GM18511 (cell line): ENCODE results near the gene RRBP1.

Source experiments
- ATAC-seq: cut with Tn5 transposase; IDR thresholded peaks from one replicate; pipeline ENCODE4 v1.9.1; 2021; ENCODE audit warnings: mild to moderate bottlenecking, moderate library complexity; ENCODE audit not compliant: unreplicated experiment

The RRBP1 gene

GRCh38 chr20:17651129-17651759, 30.8 kb downstream of the RRBP1 start:
- ATAC-seq: no peak

- ATAC-seq: no peak
These were observed 31.5 kb downstream of the RRBP1 start for GRCh38 chr20:17650301-17651128.

DNA sequence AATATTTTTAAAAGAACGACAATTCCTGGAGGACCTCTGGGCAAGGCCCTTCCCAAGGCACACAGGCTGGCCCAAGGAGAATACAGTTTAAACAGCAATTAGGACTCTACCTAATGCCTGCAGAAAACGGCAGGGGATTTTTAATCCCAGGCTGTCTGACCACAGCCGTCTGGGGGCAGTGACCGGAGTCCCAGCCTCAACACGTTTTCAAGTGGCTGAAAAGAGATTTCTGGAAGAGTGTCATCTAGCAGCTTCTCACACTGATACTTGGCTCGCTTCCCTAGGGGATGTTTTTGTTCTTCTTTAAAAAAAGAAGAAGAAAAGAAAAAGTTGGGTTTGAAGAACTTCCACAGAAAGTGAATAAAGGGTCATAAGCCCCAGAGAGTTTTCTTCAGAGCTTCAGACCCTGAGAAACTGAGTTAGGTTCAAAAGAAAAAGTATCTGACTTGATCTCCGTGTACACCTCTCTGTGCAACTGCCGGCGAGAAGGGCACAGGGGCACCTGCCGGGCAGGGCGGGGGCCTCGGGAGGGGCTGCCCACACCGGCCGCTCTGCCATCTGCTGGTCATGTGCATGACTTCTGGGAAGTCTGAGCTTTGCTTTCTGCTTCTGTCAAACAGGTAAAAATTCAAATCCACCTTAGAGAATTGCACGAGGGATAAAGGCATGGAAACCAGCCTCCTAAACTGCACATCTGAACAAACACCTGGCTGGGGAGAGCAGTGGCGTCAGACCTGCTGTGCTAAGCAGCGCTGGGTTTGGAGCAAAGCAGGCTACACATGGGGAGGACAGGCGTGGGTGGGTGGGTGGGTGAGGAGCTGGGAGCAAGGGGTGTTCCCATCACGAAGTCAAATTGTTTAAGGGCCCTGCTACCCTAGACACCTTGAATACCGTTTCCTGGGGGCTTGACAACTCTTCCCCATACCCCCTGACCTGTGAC, 33.0 kb downstream of the RRBP1 start:
- no peak for ATAC-seq

DNA sequence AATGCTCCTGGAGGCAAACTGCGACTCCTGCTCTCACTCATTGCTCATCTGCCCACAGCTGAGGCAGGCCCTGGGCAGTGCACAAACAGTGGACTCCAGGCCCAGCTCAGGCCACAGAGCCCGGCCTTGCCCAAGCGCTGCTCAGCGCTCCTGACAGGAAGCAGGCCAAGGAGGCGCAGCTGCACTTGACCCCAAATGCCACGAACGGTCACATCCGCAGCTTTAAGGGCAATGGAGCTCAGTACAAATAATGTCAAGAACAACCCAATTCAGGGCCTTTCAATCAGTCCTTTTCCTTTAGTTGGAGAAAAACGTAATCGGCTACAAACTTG, 33.8 kb downstream of the RRBP1 start:
- ATAC-seq: no peak

GRCh38 chr20:17647391-17648314, 34.4 kb downstream of the RRBP1 start:
- no peak for ATAC-seq

- no peak for ATAC-seq
These were observed 35.1 kb downstream of the RRBP1 start for GRCh38 chr20:17646961-17647301.

- no peak for ATAC-seq
These were observed 35.7 kb downstream of the RRBP1 start for GRCh38 chr20:17646209-17646960.

DNA sequence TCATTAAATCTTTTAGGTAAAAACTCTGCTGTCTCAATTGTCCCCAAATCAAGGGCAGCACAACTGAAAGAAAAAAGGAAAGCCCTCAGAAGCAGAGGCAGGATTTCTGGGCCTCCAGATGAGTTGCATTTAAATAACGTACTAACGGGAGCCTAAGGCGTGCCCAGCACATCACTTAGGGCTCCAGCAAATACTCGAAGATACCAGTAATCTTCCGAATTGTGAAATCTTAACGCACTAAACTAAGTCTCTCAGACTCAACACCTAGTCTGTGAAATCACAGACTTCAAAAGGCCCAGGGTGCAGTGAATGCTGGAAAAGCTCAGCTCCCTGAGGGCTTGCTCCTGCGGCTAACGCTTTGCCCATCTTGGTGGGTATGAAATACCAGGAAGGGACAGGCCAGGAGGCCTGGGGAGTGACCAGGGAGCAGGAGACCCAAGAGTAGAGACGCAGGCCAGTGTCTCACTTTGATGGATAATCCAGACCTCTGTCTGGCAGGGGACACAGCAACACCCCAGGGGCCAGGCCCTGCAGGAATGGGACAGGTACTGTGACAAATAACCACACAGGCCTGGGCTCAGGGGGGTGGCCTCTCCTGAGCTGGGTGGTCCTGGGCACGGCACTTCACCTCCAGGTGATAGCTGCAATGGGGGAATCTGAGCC, 36.4 kb downstream of the RRBP1 start:
- ATAC-seq: no peak

GRCh38 chr20:17645010-17645409, 37.0 kb downstream of the RRBP1 start:
- ATAC-seq: no peak

DNA sequence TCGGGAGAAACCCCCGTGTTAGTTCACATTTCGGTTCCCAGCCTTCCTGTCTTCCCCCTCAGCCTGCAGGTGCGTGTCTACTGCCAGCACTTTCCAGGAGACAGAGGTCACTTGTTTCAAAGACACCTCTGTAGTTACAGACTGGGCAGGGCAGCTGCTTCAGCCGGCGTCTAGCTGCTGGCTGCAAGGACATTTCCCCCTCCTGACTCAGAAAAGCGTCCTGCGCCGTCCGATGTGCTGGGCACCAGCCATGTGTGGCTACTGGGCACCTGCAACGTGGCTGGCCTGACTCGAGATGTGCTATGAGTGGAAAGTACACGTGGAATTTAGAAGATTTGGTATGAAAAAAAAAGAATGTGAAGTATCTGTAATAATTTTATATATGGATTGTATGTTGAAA, 37.6 kb downstream of the RRBP1 start:
- ATAC-seq: no peak

GRCh38 chr20:17643531-17644188, 38.4 kb downstream of the RRBP1 start:
- no peak for ATAC-seq

- no peak for ATAC-seq
These were observed 39.4 kb downstream of the RRBP1 start for GRCh38 chr20:17642404-17643269.

- ATAC-seq: no peak
These were observed 40.0 kb downstream of the RRBP1 start for GRCh38 chr20:17641993-17642392.

DNA sequence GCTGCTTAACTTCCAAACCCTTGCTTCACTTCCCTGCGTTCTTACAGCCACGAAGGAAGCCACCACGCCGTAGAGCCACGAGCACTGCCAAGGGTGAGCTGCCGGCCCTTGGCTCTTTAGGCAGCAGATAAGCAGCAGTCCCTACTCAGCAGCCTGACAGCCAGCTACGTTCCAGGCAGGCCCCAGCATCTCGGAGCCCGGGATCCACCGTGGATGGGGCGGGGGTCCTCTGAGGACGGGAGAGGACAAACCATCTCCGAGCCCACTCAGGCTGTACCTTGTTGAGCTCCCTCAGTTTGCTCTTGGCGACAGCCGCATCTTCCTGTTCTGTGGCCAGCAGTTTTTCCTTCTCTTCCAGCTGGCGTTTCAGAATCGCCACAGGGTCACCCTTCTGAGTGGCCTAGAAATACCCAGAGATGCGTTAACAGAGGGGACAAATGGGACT, 40.5 kb downstream of the RRBP1 start:
- ATAC-seq: no peak

- ATAC-seq: no peak
These were observed 41.1 kb downstream of the RRBP1 start for GRCh38 chr20:17640875-17641378.

GRCh38 chr20:17640146-17640874, 41.7 kb downstream of the RRBP1 start:
- ATAC-seq: no peak

DNA sequence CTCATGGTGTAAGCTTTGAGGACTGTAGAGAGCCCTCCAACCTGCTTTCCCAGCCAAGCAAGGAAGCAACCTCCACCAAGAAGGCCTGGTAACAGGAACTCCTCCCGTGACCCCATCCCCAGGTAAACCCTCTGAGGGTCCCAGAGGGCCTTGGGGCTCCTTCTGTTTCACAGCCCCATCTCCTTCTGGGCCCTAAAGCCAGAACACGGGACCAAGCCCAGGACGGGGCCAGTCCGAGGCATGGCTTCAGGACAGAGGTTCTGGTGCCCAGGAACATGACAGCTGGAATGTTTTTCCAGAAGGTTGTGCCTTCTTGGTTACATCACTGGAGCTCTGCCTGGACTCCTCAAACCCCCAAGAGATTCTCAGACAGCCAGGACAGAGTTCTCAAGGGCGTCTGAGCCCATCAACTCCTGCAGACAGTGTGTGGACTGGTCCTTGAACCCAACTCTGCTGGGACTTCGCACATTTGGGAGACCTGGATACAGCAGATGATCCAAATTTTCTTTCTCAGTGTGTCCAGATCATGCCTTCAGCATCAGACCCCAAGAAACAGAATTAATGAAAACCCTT, 43.1 kb downstream of the RRBP1 start:
- ATAC-seq: no peak
